GM23338 (cell line): ENCODE data around the gene USP5.

Experiments used
- CREB1 ChIP-seq: fragments of 250-450 bp; sonication (Bioruptor Pico); IDR thresholded peaks from 2 replicates; pipeline ENCODE4 v1.5.0; 2020; ENCODE audit warnings: low read depth, mild to moderate bottlenecking, moderate library complexity
- ETS1 ChIP-seq: IDR thresholded peaks from 2 replicates; pipeline ENCODE4 v1.6.1; 2016; ENCODE audit warnings: antibody characterized with exemption
- EZH2 ChIP-seq: fragments of 200-600 bp; sonication (generic); IDR thresholded peaks from one replicate; pipeline ENCODE4 v1.8.0; 2017; ENCODE audit warnings: antibody characterized with exemption, mild to moderate bottlenecking, low read depth; ENCODE audit not compliant: unreplicated experiment
- EZH2phosphoT487 ChIP-seq: fragments of 200-600 bp; sonication (generic); IDR thresholded peaks from one replicate; pipeline ENCODE4 v1.8.1; 2018; ENCODE audit warnings: antibody characterized with exemption; ENCODE audit not compliant: unreplicated experiment
- JUNB ChIP-seq: IDR thresholded peaks from one replicate; pipeline ENCODE4 v1.6.1; 2016; ENCODE audit warnings: antibody characterized with exemption; ENCODE audit not compliant: unreplicated experiment
- POLR2AphosphoS5 ChIP-seq: IDR thresholded peaks from 2 replicates; pipeline ENCODE4 v1.6.1; 2016; ENCODE audit warnings: antibody characterized with exemption, low read depth
- REST ChIP-seq: IDR thresholded peaks from one replicate; pipeline ENCODE4 v1.6.1; 2018; ENCODE audit warnings: antibody characterized with exemption; ENCODE audit not compliant: unreplicated experiment
- STAT1 ChIP-seq: IDR thresholded peaks from one replicate; pipeline ENCODE4 v1.6.1; 2016; ENCODE audit warnings: antibody characterized with exemption; ENCODE audit not compliant: unreplicated experiment
- ZNF114 ChIP-seq: fragments of 250-450 bp; sonication (Bioruptor Pico); IDR thresholded peaks from 2 replicates; pipeline ENCODE4 v1.5.0; 2020; ENCODE audit warnings: mild to moderate bottlenecking, moderate library complexity
- ZNF331 ChIP-seq: fragments of 250-450 bp; sonication (Bioruptor Pico); IDR thresholded peaks from 2 replicates; pipeline ENCODE4 v1.5.0; 2020; ENCODE audit warnings: low read depth, mild to moderate bottlenecking, moderate library complexity
- TF ChIP-seq, protein P1 (sequence below), 2 experiments: fragments of 200-600 bp in 1 of 2; sonication (generic) in 1 of 2; conservative IDR thresholded peaks; 2 replicates each; pipeline versions ENCODE4 v1.5.1 to v1.6.1; 2016 to 2017; ENCODE audit warnings: antibody characterized with exemption in 2 of 2, low read depth in 2 of 2, mild to moderate bottlenecking in 2 of 2, moderate library complexity in 1 of 2

DNA sequence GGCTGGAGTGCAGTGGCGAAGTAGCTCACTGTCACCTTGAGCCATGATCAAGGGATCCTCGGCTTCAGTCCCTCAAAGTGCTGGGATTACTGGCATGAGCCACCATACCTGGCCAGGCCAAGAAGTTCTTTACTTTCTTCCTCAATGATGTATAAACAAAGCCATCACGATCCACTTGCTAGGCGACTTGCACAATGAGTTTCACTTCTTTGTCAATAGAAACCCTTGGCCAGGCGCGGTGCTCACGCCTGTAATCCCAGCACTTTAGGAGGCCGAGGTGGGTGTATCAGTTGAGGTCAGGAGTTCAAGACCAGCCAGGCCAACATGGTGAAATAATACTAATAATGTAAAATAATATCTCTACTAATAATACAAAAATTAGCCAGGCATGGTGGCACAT lies 35.5 kb downstream of the USP5 start:
- TF ChIP-seq, protein P1, sequence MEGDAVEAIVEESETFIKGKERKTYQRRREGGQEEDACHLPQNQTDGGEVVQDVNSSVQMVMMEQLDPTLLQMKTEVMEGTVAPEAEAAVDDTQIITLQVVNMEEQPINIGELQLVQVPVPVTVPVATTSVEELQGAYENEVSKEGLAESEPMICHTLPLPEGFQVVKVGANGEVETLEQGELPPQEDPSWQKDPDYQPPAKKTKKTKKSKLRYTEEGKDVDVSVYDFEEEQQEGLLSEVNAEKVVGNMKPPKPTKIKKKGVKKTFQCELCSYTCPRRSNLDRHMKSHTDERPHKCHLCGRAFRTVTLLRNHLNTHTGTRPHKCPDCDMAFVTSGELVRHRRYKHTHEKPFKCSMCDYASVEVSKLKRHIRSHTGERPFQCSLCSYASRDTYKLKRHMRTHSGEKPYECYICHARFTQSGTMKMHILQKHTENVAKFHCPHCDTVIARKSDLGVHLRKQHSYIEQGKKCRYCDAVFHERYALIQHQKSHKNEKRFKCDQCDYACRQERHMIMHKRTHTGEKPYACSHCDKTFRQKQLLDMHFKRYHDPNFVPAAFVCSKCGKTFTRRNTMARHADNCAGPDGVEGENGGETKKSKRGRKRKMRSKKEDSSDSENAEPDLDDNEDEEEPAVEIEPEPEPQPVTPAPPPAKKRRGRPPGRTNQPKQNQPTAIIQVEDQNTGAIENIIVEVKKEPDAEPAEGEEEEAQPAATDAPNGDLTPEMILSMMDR (conservative IDR thresholded peaks at IDR 0.05; ENCODE audit: low read depth in 2 of 2): no peak
- TF ChIP-seq POLR2AphosphoS5: no peak
- TF ChIP-seq ZNF114: no peak
- no peak for TF ChIP-seq EZH2
- no peak for TF ChIP-seq EZH2phosphoT487
- no peak for TF ChIP-seq ZNF331 (CRISPR knock-in tag)
- TF ChIP-seq REST: no peak
- no peak for TF ChIP-seq CREB1 (CRISPR knock-in tag)
- TF ChIP-seq JUNB: no peak
- no peak for TF ChIP-seq ETS1
- no peak for TF ChIP-seq STAT1
